ENCODE results near the gene LYPD3. TPM values are rescaled to one million over a fixed set of nuclear protein-coding genes. Genes with fewer than 3 reads are reported as not detected.

LYPD3 gene
- total RNA-seq, 4 donors from 2014 or later: 312 to 823 (median 569) TPM

- no peaks in the 10 kb centered on the region for H3K36me3 ChIP-seq
- 82 to 88% methylated on average over 4 of the region's 5 CpGs for WGBS, 2 donors
- no peak overlapping the region for H3K4me3 ChIP-seq
- no peaks in the 10 kb centered on the region for H3K27me3 ChIP-seq
- DNase-seq: no peak
- intact Hi-C loops (cut with DNase I): no loop called here
- H3K27ac ChIP-seq: no peak overlapping the region
- H3K4me1 ChIP-seq: peaks cover 0 to 37% (median 9%) of the 10 kb centered on the region in 3 donors
- no peak for TF ChIP-seq POLR2A (IDR thresholded peaks at IDR 0.05)
- no peaks in the 10 kb centered on the region for H3K9me3 ChIP-seq
Measured at GRCh38 chr19:43423779-43424178, 41.6 kb downstream of the LYPD3 start.

GRCh38 chr19:43422689-43423066 lies 42.7 kb downstream of the LYPD3 start:
- peak overlapping the region in 1 of 4 donors; percentile 18 for H3K27ac ChIP-seq
- intact Hi-C loops (cut with DNase I): no loop called here
- H3K9me3 ChIP-seq: no peaks in the 10 kb centered on the region
- TF ChIP-seq CTCF (IDR thresholded peaks at IDR 0.05) (no peak), POLR2A (IDR thresholded peaks at IDR 0.05) (no peak)
- no peaks in the 10 kb centered on the region for H3K27me3 ChIP-seq
- H3K36me3 ChIP-seq: no peaks in the 10 kb centered on the region
- WGBS, 2 donors: 88 to 93% methylated on average over 1 of the region's 1 CpG
- peaks cover 0 to 37% (median 9%) of the 10 kb centered on the region in 3 donors for H3K4me1 ChIP-seq
- no peak for DNase-seq
- H3K4me3 ChIP-seq: no peak overlapping the region

GRCh38 chr19:43422000-43422688 lies 43.3 kb downstream of the LYPD3 start:
- H3K27ac ChIP-seq: peak overlapping the region in 1 of 4 donors; percentile 18
- H3K4me1 ChIP-seq: peaks cover 0 to 37% (median 9%) of the 10 kb centered on the region in 3 donors
- H3K9me3 ChIP-seq: no peaks in the 10 kb centered on the region
- TF ChIP-seq POLR2A (IDR thresholded peaks at IDR 0.05) (no peak), CTCF (IDR thresholded peaks at IDR 0.05) (no peak)
- 60 to 63% methylated on average over 2 of the region's 2 CpGs for WGBS, 2 donors
- intact Hi-C loops (cut with DNase I): no loop called here
- no peaks in the 10 kb centered on the region for H3K36me3 ChIP-seq
- no peak overlapping the region for H3K4me3 ChIP-seq
- H3K27me3 ChIP-seq: no peaks in the 10 kb centered on the region
- DNase-seq: no peak

- Histone ChIP-seq H3K9me3 (no peaks in the 10 kb centered on the region), H3K27ac (no peak overlapping the region), H3K27me3 (no peaks in the 10 kb centered on the region), H3K4me1 (peaks cover 0 to 29% (median 9%) of the 10 kb centered on the region in 3 donors), H3K4me3 (no peak overlapping the region), H3K36me3 (no peaks in the 10 kb centered on the region)
- TF ChIP-seq POLR2A (IDR thresholded peaks at IDR 0.05) (no peak), CTCF (IDR thresholded peaks at IDR 0.05) (no peak)
- intact Hi-C loops (cut with DNase I): no loop called here
- WGBS, 2 donors: 82 to 90% methylated on average over 3 to 5 of the region's 6 CpGs
- DNase-seq: no peak
Measured at GRCh38 chr19:43420954-43421353, 44.5 kb downstream of the LYPD3 start.

GRCh38 chr19:43416951-43417623 lies 48.3 kb downstream of the LYPD3 start:
- 65 to 66% methylated on average over 4 of the region's 4 CpGs for WGBS, 2 donors
- Histone ChIP-seq H3K9me3 (no peaks in the 10 kb centered on the region), H3K36me3 (no peaks in the 10 kb centered on the region), H3K27me3 (no peaks in the 10 kb centered on the region), H3K27ac (no peak overlapping the region), H3K4me1 (peaks cover 0 to 6% (median 0%) of the 10 kb centered on the region in 3 donors), H3K4me3 (no peak overlapping the region)
- no peak for DNase-seq
- TF ChIP-seq POLR2A (IDR thresholded peaks at IDR 0.05) (no peak), CTCF (IDR thresholded peaks at IDR 0.05) (no peak)
- intact Hi-C loops (cut with DNase I): no loop called here

Measured in esophagus squamous epithelium (tissue), 5 donors.